GM18951 (cell line): ENCODE measurements around the gene SOCS1.
"Not testable (repeated sequence)": the region's sequence is repeated elsewhere in the genome, so short reads cannot be mapped to it uniquely, and the experiment has no call there.

Source experiments
- POLR2A ChIP-seq: IDR thresholded peaks from 4 replicates; pipeline ENCODE4 v1.6.1; 2011; ENCODE audit warnings: mild to moderate bottlenecking; ENCODE audit not compliant: insufficient read length, insufficient read depth; ENCODE audit errors: extremely low read depth
- in situ Hi-C: fragments of 300-500 bp; cut with MboI; formaldehyde crosslinking; loops from one replicate; pipeline ENCODE4 v1.12.0; 2022; ENCODE audit warnings: low sequenced_read_pairs, mixed read lengths, inconsistent platforms; ENCODE audit not compliant: unreplicated experiment

The SOCS1 gene

GRCh38 chr16:11255737-11256660, at the start of gene SOCS1:
TSS of gene SOCS1 (minus strand) at chr16:11256204. CDS start at chr16:11255478, 726 bp downstream.
- in situ Hi-C loops: no loop called here

GRCh38 chr16:11303405-11304138, 47.6 kb upstream of the SOCS1 start:
- TF ChIP-seq POLR2A: no peak
- in situ Hi-C loops: no loop called here

More at GRCh38 chr16:11255737-11256660, at the start of gene SOCS1:
- TF ChIP-seq POLR2A: peak; percentile 99

GRCh38 chr16:11302977-11303376, 47.0 kb upstream of the SOCS1 start:
- TF ChIP-seq POLR2A: no peak
- in situ Hi-C loops: no loop called here

GRCh38 chr16:11301645-11302501, 45.9 kb upstream of the SOCS1 start:
- no peak for TF ChIP-seq POLR2A
- in situ Hi-C loops: no loop called here

- TF ChIP-seq POLR2A: no peak
- in situ Hi-C loops: no loop called here
Measured at GRCh38 chr16:11300560-11300892, 44.5 kb upstream of the SOCS1 start.

- in situ Hi-C loops: no loop called here
- no peak for TF ChIP-seq POLR2A
Measured at GRCh38 chr16:11299865-11300559, 44.0 kb upstream of the SOCS1 start.

GRCh38 chr16:11298950-11299547, 43.0 kb upstream of the SOCS1 start:
- in situ Hi-C loops: not testable (repeated sequence)

- TF ChIP-seq POLR2A: no peak
- in situ Hi-C loops: no loop called here
Measured at GRCh38 chr16:11298143-11298900, 42.3 kb upstream of the SOCS1 start.

- peak; percentile 20 for TF ChIP-seq POLR2A
- in situ Hi-C loops: no loop called here
Measured at GRCh38 chr16:11297492-11298142, 41.6 kb upstream of the SOCS1 start.

GRCh38 chr16:11296706-11297491, 40.9 kb upstream of the SOCS1 start:
- in situ Hi-C loops: no loop called here
- no peak for TF ChIP-seq POLR2A
